GM06990 (cell line): ENCODE results near the gene TCAP.

Source experiments
- DNase-seq: peaks from one replicate; pipeline ENCODE4 v3.0.0-alpha.2; 2011; ENCODE audit not compliant: insufficient read length; ENCODE audit errors: extremely low read depth
- H3K27me3 ChIP-seq: replicated peaks from 2 replicates; pipeline ENCODE4 v1.6.0; 2011; ENCODE audit warnings: low read length; ENCODE audit not compliant: control insufficient read depth, insufficient read depth
- H3K36me3 ChIP-seq: 2 replicates; pipeline ENCODE4 v1.5.1; 2011; ENCODE audit warnings: low read length; ENCODE audit not compliant: control insufficient read depth, insufficient read depth
- H3K4me3 ChIP-seq: replicated peaks from 2 replicates; pipeline ENCODE4 v1.5.1; 2011; ENCODE audit warnings: low read depth, mild to moderate bottlenecking, control low read depth, low read length
- CTCF ChIP-seq: IDR thresholded peaks from 2 replicates; pipeline ENCODE4 v1.5.1; 2011; ENCODE audit warnings: low read length, control low read depth, mild to moderate bottlenecking, inconsistent platforms; ENCODE audit not compliant: insufficient read depth, poor library complexity, severe bottlenecking

Gene TCAP

DNA sequence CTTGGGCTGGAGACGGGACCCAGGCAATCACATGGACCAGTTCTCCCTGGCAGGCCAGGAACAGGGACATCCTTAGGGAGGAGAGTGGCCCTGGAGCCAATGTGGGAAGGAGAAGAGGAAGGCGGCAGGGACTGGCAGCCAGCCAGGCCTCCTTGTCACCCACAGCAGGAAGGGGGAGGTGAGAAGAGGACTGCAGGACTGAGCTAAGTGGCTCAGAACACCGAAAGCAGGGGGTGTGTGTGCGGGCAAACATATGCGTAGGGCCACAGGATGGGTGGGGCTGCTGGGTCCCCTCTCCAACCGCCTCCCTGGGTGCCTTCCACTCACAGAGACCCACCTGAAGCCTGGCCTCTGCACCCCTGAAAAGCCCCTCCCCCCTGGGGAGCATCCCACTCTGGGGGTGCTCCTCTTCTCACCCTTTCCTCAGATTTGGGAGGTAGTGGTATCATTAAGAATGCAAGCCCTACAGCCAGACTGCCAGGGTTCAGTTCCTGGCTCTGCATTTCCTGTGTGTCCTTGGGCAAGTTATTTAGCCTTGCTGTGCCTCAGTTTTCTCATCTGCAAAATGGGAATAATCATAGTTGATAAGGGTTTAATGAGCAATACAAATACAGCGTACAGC lies 11.2 kb downstream of the TCAP start:
- no peak for TF ChIP-seq CTCF
- DNase-seq, result peak; percentile 44
- H3K27me3 ChIP-seq, result no peaks in the 10 kb centered on the region
- no peaks in the 10 kb centered on the region for H3K36me3 ChIP-seq
- H3K4me3 ChIP-seq, result no peak overlapping the region

- no peak overlapping the region for H3K4me3 ChIP-seq
- no peaks in the 10 kb centered on the region for H3K27me3 ChIP-seq
- TF ChIP-seq CTCF, result no peak
- no peaks in the 10 kb centered on the region for H3K36me3 ChIP-seq
- no peak for DNase-seq
Observed at GRCh38 chr17:39677072-39677471, 11.9 kb downstream of the TCAP start.

- TF ChIP-seq CTCF, result no peak
- H3K36me3 ChIP-seq, result no peaks in the 10 kb centered on the region
- DNase-seq, result no peak
- H3K27me3 ChIP-seq, result no peaks in the 10 kb centered on the region
- H3K4me3 ChIP-seq, result no peak overlapping the region
Observed at GRCh38 chr17:39677542-39678339, 12.6 kb downstream of the TCAP start.

DNA sequence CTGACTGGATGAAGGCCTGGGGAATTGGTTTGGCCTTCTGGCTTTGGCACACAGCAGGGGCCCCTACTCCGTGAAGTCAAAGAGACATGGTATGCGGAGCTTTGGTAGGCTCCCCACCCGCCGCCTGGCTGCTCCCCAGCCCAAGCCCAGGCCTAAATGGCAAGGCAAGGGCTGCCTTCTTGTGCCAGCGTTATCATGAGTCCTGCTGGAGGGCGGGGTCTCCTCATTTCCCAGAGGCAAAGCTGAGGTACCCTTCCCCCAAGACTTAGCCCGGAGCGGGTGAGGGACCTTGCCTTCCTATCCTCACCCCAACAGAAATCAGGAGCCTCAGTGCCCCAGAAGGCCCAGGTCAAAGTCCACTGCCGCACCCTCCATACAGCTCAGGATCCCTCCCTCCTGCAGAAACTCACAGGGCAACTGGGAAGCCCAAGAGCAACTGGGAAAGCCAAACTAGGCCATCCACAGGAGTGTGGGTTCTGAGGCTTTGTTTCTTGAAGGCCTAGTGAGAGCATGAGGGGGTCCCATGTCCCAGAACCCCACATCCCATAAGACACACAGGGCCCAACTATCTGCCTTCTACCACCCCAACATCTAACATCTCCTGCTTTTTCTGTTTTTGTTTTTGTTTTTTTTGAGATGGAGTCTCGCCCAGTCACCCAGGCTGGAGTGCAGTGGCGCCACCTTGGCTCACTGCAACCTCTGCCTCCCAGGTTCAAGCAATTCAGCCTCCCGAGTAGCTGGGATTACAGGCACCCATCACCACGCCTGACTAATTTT lies 13.4 kb downstream of the TCAP start:
- DNase-seq, result no peak
- TF ChIP-seq CTCF, result no peak

GRCh38 chr17:39679521-39680192 lies 14.5 kb downstream of the TCAP start:
- H3K27me3 ChIP-seq, result no peaks in the 10 kb centered on the region
- no peak overlapping the region for H3K4me3 ChIP-seq
- H3K36me3 ChIP-seq, result no peaks in the 10 kb centered on the region; the same call in 1 of the 2 replicates
- DNase-seq, result no peak
- no peak for TF ChIP-seq CTCF

More for the DNA sequence above, 13.4 kb downstream of the TCAP start:
- Histone ChIP-seq H3K27me3 (no peaks in the 10 kb centered on the region), H3K4me3 (no peak overlapping the region), H3K36me3 (no peaks in the 10 kb centered on the region)
